Inferior parietal cortex (tissue), 1 donor: Measurements from ENCODE around the gene RPS19.

Experiments
- DNase-seq: peaks from one replicate; pipeline ENCODE4 v3.0.0-alpha.2; 2016; ENCODE audit errors: extremely low spot score

Gene RPS19

DNA sequence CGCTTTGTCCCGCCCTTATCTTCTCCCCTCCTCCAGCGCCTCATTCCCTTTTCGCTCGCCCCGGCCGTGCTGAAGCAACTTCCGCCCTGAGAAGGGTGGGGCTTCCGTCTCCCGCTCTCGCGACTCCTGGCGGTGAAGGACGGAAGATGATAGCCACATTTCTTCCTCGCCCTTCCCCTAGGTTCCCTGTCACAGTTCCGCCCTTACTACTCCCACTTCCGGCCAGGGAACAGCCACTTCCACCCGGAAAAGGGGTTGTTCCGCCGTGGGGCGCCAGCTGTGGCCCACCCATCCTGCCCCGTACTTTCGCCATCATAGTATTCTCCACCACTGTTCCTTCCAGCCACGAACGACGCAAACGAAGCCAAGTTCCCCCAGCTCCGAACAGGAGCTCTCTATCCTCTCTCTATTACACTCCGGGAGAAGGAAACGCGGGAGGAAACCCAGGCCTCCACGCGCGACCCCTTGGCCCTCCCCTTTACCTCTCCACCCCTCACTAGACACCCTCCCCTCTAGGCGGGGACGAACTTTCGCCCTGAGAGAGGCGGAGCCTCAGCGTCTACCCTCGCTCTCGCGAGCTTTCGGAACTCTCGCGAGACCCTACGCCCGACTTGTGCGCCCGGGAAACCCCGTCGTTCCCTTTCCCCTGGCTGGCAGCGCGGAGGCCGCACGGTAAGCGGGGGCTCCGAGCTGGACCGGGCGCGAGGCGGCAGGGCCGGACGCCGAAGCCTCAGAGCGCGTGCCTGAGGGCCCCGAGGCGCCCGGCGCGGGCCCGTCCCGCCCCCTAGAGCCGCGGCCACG, at the start of gene RPS19:
RPS19 (plus strand) TSS at position 638 of the 801 bp plus-strand sequence. CDS start 520 bp downstream, outside the sequence.
- peak; percentile 100 for DNase-seq

DNA sequence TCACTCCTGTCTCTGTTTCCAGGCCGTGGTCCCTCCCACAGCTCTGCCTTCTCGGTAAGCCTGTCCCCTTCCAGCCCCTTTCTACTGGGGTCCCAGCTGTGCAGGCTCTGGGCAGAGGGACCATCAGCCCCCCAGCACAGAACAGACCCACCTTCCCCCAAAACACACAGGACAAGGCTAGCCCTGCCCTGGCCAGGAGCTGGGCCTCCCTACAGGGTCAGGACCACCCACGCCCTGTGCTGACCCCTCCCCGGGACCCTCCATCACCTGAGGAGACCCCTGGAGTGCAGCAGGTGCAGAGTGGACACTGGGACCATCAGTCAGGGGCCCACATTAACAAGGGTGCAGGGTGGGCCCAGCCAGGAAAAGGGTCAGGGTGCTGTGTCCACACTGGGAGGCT, 49.8 kb upstream of the RPS19 start:
- DNase-seq, result no peak

DNA sequence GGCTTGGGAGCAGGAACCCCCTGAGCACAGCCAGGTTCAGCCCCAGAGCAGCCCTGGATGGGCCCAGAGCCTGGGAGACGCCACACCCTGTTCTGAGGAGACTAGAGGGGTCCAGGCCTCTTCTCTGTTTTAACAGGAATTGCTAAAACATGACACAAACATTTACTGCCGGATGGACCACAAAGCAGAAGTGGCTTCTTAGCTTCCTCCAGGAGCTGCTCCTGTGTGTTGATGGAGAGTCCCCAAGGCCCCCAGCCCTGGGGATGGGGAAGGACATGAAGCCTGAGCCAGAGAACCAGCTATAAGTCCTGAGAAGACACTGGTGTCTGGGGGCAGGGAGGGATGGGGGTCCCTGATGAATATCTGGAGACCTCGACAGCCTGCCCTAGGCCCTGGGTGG, 49.0 kb upstream of the RPS19 start:
- no peak for DNase-seq

DNA sequence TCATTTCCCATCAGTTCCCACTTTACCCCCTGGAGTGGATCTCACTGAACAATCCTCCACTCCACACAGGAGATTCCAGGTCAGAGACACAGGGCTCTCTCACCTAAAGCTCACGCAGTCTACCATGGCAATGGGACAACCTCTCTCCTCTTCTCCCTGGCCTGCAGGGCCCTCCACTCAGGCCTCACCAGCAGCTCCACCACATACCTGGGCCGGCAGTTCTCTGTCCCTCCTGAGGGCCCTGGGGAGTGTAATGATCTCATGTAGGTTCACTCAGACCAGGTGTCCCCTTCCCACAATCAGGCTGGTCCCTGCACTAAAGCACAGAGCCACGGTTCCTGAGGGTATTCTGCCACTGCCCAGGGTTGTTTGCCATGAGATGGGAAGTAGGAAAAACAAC, 48.1 kb upstream of the RPS19 start:
- DNase-seq, result no peak

DNA sequence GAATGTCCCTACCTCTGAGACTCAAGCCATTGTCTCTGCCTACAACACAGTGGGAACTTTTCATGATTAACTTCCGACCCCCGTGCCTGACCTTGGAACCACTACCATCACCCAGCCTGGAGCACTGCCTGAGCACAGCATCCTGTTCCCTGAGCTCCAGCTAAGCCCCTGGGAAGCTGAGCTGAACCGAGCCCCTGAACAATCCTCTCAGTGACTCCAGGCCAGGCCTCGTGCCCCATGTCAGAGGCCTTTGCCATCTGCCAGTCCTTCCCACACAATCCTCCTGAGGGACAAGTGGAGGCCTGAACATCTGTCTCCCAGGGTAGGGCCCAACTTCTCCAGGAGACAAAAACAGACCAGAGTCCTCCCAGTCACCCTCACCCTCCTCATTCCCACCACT, 46.1 kb upstream of the RPS19 start:
- no peak for DNase-seq

DNA sequence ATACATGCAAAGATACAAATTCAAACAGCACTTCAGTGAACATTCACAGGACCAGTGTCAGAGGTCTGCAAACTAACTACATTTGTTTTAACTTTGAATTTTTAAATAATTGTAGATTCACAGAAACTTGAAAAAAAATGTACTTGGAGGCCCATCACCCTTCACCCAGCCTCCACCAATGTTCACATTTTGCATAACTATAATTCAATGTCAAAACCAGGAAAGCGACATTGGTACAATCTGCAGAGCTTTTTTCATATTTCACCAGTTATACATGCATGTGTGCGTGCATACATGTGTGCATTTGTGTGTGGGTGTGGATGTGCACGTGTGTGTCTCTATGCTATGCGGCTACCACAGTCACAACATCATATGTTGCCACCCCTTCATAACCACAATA, 44.8 kb upstream of the RPS19 start:
- DNase-seq, result no peak

DNA sequence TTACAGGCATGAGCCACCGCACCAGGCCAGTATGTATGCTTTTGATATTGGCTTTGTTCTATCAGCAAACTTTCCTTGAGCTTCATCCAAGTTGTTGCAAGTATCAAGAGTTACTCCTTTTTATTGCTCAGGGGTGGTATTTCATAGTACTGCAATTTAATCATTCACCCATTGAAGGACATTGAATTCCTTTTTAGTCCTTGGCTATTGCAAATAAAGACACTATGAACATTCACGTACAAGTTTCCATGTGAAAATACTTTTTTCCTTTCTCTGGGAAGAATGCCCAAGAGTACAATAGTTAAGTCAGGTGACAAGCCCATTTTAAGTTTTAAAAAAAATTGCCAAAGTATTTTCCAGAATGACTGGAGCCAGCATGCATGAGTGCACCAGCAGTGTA, 43.3 kb upstream of the RPS19 start:
- no peak for DNase-seq

DNA sequence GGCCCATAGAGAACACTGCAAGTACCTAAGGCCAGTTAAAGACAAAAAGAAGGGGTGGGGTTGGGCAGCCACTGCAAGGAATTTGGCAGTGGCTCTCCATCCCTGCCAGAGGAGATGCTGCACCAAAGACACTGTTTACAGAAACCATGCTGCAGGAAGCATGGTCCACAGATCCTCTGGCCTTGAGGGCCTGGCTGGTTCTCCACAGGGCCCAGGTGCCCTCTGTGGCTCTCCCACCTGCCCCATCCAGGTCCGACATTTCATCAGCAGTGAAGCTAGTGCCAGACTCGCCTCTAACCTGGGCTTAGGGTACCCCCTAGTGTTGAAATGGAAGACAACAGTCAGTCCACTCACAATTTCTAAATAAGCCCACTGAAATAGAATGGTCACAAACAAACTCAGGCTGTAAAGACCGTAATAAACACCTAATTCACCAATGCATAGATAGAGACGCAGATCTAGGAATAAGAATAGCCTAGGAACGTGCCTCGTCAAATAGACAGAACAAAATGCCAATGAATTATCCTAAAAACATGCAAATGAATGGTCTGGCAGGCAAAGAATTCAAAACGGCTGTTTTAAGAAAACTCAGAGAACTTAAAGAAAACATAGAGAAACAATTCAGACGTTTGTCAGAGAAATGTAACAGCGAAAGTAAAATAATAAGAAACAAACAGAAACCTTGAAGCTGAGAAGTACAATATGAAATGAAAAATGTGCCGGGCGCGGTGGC, 38.9 kb upstream of the RPS19 start:
- DNase-seq, result peak; percentile 66

DNA sequence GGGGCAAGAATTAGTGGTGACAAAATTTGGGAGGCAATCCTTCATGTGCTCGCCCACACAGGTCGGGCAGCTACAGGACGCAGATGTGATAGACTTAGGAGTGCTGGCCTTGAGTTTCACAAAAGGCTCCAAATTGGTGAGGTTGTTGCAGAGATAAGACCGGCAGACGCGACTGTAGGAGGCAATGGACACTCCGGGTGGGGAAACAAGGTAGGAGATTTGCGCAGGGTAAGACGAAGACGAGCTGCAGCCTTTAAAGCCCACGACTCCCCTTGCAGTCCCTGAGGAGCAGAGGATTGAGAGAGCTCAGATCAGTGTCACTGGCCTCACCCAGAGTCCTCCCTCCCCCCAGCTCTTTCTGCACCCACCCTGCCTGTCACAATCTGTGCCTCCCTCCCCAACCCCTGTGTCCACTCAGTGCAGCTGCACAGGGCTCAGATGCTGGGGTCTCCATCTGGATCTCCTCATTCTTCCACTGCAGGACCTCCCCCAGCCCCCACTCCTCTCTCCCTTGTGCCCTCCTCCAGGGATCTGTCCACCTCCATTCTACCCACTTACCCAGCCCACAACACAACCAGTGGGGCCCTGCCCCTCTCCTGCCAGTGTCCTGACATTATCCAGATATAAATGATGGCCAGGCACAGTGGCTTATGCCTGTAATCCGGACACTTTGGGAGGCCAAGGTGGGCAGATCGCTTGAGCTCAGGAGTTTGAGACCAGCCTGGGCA, 21.9 kb upstream of the RPS19 start:
- DNase-seq, result no peak

DNA sequence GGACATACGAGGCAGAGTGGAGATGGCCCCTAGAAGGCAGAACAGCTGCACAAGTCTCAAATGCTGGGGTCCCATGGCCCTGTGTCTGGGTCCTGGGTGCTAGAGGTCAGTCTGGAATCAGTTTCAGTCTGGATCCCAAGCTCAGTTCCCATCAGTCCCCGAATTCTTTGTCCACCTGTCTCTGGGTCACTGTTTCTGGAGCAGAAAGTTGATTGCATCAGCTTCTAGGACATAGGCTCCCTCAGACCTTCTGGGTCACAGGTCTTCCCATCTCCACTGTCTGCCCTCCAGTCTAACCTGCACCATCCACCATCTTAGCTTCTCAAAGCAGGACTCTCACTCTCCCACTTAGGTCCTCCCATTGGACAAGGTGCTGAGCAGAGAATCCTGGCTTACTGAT, 20.8 kb upstream of the RPS19 start:
- no peak for DNase-seq

DNA sequence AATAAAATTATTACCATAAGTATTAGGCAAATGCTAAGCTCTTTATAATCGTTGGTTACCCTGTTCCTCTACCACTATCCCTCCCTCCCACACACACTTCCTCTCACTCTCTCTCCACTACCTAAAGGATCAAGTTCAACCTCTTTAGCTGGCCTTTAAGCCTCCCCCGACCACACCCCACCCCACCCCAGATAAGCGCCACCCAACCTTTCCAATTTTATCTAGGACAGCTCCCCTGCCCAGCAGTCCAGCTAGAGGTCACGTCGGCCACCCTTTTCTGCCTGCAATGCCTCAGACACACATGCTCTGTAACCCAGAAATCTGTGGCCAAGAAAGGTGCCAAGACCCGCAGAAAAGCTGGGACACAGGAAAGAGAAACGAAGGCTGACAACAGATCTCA, 16.7 kb upstream of the RPS19 start:
- no peak for DNase-seq

DNA sequence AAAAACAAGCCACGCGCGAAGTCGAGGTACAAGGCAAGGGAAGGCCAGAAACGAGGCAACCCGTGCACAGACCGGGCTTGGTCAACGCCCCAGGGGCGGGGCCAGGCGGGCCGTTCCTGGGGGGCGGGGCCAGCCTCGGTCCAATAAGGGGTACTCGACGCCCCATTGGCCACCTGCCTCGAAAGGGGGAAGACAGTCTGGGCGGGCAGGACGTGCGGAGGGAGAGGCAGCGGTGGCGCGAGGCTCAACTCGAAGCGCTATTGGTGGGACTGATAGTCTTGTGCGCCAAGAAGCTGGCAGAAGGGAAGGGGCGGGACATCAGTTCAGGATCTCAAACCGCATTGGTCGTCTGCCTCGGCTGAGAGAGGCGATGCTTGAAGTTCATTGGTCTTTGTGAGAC, 15.5 kb upstream of the RPS19 start, which contains the start of gene LYPD4:
LYPD4 (minus strand) TSS at position 83 of the 400 bp plus-strand sequence. CDS start 5,398 bp downstream, outside the sequence.
- DNase-seq, result no peak

DNA sequence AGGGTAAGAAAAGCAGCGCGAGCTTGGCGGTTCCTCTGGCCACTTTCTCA, 15.2 kb upstream of the RPS19 start, which contains the start of gene DMRTC2:
DMRTC2 (plus strand) TSS at position 42 of the 50 bp plus-strand sequence. CDS start 2,387 bp downstream, outside the sequence.
- no peak for DNase-seq

DNA sequence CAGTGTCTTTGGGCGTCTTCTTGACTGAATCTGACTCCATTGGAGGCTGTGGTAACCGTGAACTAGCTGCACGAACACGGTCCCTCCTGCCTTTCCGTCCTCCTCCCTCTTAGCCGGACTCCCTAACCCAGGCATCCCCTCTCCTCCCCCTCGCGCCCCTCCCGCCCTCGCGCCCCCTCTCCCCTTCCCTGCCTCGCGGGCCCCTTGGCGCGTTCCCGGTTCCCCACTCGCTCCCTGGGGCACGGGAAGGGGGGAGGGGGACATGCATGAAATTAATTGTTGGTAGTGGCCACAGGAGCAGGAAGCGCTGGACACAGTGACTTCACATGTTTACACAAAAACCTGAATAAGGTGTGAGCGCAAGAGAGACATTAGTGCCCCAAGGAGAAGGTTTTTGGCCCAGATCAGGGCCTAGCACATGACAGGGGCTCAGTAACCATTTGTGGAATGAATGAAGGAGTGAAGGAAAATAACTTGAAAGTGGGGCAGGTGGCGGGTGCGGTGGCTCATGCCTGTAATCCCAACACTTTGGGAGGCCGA, 14.9 kb upstream of the RPS19 start:
- no peak for DNase-seq

DNA sequence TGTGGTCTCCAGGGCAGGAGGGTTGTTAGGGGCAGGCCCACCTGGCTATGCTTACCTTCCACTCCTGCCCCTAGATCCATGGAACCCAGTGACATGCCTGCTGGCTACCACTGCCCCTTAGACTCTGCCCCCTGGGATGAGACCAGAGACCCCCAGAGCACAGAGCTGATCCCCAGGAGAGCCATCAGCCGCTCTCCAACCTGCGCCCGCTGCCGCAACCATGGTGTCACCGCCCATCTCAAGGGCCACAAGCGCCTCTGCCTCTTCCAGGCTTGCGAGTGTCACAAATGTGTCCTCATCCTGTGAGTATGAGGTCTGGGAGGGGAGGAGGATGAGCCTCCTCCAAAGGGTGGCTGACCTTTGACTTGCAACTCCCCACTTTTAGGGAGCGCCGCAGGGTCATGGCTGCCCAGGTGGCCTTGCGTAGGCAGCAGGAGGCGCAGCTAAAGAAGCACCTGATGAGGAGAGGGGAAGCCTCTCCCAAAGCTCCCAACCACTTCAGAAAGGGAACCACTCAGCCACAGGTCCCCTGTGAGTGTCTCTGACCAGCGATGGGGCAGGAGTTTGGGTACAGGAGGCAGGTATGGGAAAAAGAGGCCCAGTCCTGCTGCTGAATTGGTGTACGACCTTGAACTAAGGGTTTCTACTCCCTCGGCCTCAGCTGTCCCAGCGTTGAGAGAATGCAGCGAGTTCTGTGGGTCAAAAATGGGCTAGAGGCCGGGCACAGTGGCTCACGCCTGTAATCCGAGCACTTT, 12.5 kb upstream of the RPS19 start:
- DNase-seq, result no peak

DNA sequence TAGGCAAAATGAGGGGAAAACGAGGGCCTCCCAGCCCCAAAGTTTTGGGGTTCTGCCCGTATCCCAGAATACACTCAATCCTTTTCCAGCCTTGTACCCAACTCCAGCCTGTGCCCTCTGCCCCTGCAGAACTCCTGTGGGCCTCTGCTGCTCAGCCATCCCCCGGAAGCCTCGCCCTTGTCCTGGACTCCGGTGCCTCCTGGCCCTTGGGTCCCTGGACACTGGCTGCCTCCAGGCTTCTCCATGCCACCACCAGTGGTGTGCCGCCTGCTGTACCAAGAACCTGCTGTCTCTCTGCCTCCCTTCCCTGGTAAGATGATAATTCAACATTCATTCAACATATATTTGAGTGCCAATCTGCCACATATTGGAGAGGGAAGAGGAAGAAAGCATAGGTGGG, 11.4 kb upstream of the RPS19 start:
- DNase-seq, result no peak

DNA sequence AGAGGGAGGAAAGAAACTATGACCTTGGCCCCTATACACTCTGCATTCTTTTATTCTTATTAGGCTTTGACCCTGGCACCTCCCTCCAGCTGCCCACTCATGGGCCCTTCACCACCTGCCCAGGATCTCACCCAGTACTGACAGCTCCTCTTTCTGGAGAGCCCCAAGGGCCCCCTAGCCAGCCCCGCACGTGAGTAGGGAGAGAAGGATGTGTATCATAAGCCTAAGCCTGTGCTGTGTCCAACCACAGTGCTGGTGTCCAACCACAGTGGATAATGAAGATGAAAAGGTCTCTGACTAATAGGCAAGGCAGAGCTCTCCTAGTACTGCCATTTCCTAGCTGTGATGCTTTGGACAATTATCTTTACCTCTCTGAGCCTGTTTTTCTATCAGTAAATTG, 11.0 kb upstream of the RPS19 start:
- DNase-seq, result no peak

DNA sequence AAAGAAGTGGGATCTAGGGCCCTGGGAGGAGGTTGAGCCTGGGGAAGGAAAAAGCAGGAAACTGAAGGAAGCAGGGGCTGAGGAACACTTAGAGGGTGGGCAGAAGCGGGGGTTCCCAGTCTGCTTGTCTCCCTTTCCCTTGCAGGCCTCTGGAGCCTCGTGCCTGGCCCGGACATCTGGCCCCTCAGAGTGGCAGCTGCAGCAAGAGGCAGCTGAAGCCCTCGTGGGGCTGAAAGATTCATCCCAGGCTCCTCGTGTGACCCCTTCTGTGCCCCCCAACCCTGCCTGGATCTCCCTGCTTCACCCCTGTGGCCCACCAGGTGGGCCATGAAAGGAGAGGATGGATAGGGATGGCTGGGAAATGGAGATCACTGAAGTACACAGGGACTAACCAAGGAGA, 9.7 kb upstream of the RPS19 start:
- DNase-seq, result no peak

DNA sequence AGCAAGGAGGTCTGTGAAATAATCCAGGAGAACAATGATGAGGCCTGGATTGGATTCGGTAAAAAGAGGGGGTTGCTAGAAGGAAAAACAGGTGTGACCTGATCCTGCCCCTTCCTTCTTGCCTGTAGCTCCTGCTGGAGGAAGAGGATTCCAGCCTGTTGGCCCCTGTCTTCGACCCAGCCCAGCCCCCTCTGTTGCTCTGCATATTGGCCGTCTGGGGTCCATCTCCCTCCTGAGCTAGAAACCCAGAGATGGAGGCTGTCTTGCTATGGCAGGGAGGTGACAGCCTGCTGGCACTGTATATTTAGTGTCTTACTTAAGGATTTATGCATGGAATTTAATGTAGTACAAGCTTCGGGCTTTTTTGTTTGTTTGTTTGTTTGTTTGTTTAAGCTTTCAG, 8.6 kb upstream of the RPS19 start:
- DNase-seq, result no peak

DNA sequence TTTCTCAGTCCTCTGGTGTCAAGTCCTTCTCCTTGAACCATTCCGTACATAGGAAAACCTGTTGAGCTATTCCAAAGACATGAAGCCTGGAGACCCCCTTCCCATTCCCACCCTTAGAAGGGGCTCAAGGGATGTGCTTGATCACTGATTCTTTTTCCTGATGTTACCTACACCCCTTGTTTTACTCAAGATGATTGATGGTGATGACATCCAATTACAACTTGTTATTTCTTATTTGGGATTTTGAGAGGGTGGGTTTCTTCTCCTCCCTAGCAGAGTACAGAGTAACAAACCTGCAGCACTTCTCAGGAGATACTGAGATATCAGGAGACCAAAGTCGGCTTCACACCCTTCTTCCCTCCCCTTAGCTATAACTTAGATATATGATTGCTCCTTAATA, 6.7 kb upstream of the RPS19 start:
- DNase-seq, result no peak

DNA sequence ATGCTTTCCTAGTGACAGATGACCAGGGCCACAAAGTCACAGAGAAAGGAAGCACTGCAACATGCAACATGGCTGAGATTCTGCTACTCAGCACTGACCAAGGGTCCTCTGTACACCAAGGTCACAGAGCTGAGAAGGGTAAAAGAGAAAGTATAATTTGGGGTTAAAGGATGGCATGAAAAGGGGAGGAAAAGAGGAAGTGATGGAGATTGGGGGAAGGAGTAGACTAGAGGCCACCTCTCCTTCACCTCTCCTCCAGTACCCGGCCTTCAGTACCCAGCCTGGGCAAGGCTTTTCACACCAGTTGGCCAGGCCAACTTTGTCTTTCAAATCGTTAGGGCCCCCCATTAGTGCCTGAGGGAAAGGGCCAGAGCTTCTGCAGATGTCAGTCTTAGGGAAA, 6.3 kb upstream of the RPS19 start:
- no peak for DNase-seq

DNA sequence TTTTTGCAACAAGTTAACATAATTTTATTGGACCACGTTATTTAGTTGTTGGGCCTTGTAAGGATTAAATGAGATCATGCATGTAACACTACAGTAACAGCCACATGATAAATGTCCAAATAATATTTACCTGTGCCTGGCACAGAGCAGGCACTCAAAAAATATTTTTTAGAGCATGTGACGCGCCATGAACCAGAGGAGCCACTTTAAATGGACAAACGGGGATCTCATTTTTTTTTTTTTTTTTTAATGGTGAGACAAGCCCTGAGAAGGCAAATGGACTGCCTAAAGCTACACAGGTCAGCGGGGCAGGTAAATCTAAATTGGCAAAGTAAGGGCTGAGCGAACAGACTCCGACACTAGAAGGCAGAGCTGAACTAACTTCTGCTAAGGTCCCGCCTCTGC, 840 bp upstream of the RPS19 start:
- no peak for DNase-seq
